AG04450 (cell line): ENCODE results near the gene ZNF496. TPM values are rescaled to one million over a fixed set of nuclear protein-coding genes. Genes with fewer than 3 reads are reported as not detected.

Experiments used
- CTCF ChIA-PET: fragments of 300-600, 350-600 bp; formaldehyde crosslinking; extraction: SDS; loops from one replicate; lab custom pipeline; 2022; ENCODE audit warnings: antibody characterized with exemption, inconsistent platforms; lab: Charles Lee
- POLR2A ChIA-PET: fragments of 350-600 bp; formaldehyde crosslinking; extraction: SDS; loops from one replicate; lab custom pipeline; 2021; ENCODE audit warnings: antibody characterized with exemption, inconsistent platforms; lab: Yijun Ruan, JAX
- DNase-seq: peaks from one replicate; pipeline ENCODE4 v3.0.0-alpha.2; 2011; ENCODE audit warnings: low read depth, low spot score
- H3K27ac ChIP-seq: one replicate; pipeline ENCODE4 v1.5.1; 2012; ENCODE audit warnings: low read depth, low read length, control low read depth
- H3K27me3 ChIP-seq: one replicate; pipeline ENCODE4 v1.6.0; 2012; ENCODE audit warnings: low read length; ENCODE audit not compliant: control insufficient read depth, insufficient read depth
- H3K4me3 ChIP-seq: 2 replicates; pipeline ENCODE4 v1.5.1; 2011; ENCODE audit warnings: mild to moderate bottlenecking, low read depth, low read length, control low read depth
- H3K9me3 ChIP-seq: 2 replicates; pipeline ENCODE4 v1.5.1; 2012; ENCODE audit warnings: low read length; ENCODE audit not compliant: control insufficient read depth, insufficient read depth
- CTCF ChIP-seq: IDR thresholded peaks from 2 replicates; pipeline ENCODE4 v1.5.1; 2011; ENCODE audit warnings: low read depth, low read length, control low read depth, inconsistent platforms
- polyA plus RNA-seq: library from polyadenylated mRNA; depleted of rRNA; stranded (reverse); fragments of >200 nt; gene quantifications from 2 replicates; pipeline ENCODE4 v1.2.3, GENCODE V29; 2011

The ZNF496 gene
- polyA plus RNA-seq, 1 experiment: 18.5 TPM

GRCh38 chr1:247360991-247361731 is 29.5 kb upstream of the ZNF496 start:
- no peak for TF ChIP-seq CTCF
- CTCF ChIA-PET: interaction anchor here (1.7 to 2.4 kb wide), 2 partner anchors 12 to 29 kb away, joined by 8 to 11 read pairs; no protein-coding TSS in a partner anchor
- H3K27ac ChIP-seq: no peak overlapping the region
- POLR2A ChIA-PET: no interaction called here
- no peak for DNase-seq
- no peak overlapping the region for H3K4me3 ChIP-seq
- peaks cover 2% of the 10 kb centered on the region for H3K9me3 ChIP-seq
- H3K27me3 ChIP-seq: no peaks in the 10 kb centered on the region

DNA sequence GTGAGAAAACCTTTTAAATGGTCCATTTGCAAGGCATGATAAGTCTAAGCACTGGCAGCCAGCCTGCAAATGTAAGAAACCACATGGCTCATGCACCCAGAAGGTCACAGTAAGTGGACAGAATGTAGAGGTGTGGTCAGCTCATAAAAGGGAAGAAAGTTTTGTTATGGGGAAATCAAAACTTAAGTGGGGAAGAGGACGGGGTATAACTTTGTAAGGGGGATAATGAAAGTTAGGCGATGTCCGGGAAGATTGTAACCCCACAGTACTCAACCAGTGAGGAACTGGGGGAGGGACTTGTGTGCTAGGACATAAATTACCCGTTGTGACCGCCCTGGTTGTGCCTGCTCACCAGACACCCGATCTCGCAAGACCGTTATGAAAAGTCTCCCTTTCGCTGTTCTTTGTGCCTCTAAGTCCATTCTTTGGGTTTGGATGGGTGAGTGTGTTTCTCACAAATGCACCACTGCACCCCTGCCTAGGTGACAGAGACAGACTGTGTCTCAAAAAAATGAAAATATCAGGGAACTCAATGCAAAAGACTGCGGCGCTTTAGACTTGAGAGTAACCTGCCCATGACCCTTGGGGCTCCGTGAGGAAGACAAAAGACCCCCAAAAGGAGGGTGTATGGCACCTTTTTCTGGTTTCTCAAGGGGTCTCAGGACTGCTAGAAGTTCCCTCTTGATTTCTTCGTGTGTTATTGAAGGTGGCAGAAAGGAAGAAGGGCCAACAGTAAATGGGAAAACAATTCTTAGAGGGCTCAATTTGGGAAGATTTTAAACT is 28.6 kb upstream of the ZNF496 start:
- Histone ChIP-seq H3K27ac (no peak overlapping the region), H3K4me3 (no peak overlapping the region), H3K9me3 (no peaks in the 10 kb centered on the region; the same call in none of the 2 replicates)

DNA sequence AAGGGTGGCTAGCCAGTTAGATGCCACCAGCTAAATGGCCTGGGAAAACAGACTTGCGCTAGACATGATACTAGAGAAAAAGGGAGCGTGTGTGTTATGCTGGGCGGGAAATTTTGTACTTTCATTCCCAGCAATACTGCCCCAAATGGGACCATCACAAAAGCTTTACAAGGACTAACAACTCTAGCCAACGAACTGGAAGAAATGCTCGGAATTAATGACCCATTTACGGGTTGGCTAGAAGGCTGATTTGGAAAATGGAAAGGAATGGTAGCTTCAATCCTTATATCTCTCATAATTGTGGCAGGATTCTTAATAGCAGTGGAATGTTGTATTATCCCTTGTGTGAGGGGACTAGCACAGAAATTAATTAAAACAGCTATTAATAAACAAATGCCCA is 27.9 kb upstream of the ZNF496 start:
- Histone ChIP-seq H3K4me3 (no peak overlapping the region), H3K9me3 (no peaks in the 10 kb centered on the region), H3K27me3 (no peaks in the 10 kb centered on the region), H3K27ac (no peak overlapping the region)
- POLR2A ChIA-PET: no interaction called here
- CTCF ChIA-PET: interaction anchor here (1.3 to 3.6 kb wide), 2 partner anchors 13 to 31 kb away, joined by 3 to 16 read pairs; no protein-coding TSS in a partner anchor
- TF ChIP-seq CTCF: no peak
- DNase-seq: no peak

More for the DNA sequence above, 28.6 kb upstream of the ZNF496 start:
- CTCF ChIA-PET: interaction anchor here (1.7 to 3.6 kb wide), 3 partner anchors 12 to 30 kb away, joined by 8 to 16 read pairs (median 11); no protein-coding TSS in a partner anchor
- no peak for TF ChIP-seq CTCF
- no peaks in the 10 kb centered on the region for H3K27me3 ChIP-seq
- POLR2A ChIA-PET: no interaction called here
- DNase-seq: no peak

DNA sequence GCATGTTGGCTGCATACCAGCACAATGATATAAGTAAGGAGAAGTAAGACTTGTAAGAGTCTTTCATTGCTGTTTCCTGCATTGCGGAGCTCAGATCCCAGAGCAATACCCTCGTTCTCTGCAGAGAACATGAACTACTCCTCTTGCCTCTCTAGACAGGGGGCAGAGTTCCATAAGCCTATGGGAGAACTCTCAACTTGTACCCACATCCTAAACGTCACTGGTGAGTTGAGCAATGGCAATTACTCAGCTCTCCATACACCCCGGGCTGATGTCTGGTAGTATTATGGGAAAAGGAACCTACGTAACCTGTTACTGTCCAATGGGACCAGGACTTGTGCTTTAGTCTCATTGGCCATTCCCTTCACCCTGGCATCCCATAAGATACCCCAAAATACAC is 27.3 kb upstream of the ZNF496 start:
- Histone ChIP-seq H3K4me3 (no peak overlapping the region), H3K9me3 (no peaks in the 10 kb centered on the region), H3K27me3 (no peaks in the 10 kb centered on the region), H3K27ac (no peak overlapping the region)
- no peak for DNase-seq
- CTCF ChIA-PET: interaction anchor here (1.3 to 3.6 kb wide), 2 partner anchors 14 to 32 kb away, joined by 3 to 16 read pairs; no protein-coding TSS in a partner anchor
- no peak for TF ChIP-seq CTCF
- POLR2A ChIA-PET: no interaction called here
